Neural cell (in vitro differentiated cells): Measurements from ENCODE around the gene ZNF582. TPM values are rescaled to one million over a fixed set of nuclear protein-coding genes. Genes with fewer than 3 reads are reported as not detected.

Source experiments
- H2AFZ ChIP-seq: fragments of 200-600, 300-800 bp; sonication (generic), shearing (Covaris generic); 2 replicates; pipeline ENCODE4 v1.6.0; 2014; ENCODE audit warnings: low read depth, mild to moderate bottlenecking, antibody characterized with exemption, low read length, moderate library complexity
- H3F3A ChIP-seq: fragments of 200-600 bp; shearing (Covaris generic); 2 replicates; pipeline ENCODE4 v1.6.1; 2016; ENCODE audit warnings: mild to moderate bottlenecking, moderate library complexity, mixed read lengths, antibody characterized with exemption, low read length; ENCODE audit not compliant: insufficient read depth, poor library complexity, severe bottlenecking
- H3K27ac ChIP-seq: fragments of 200-600, 300-800 bp; sonication (generic), shearing (Covaris generic); 2 replicates; pipeline ENCODE4 v1.5.1; 2014; ENCODE audit warnings: mild to moderate bottlenecking, low read length, moderate library complexity
- H3K27me3 ChIP-seq: fragments of 300-800, 200-600 bp; sonication (generic), shearing (Covaris generic); 2 replicates; pipeline ENCODE4 v1.6.0; 2014; ENCODE audit warnings: mild to moderate bottlenecking, low read depth, low read length, moderate library complexity; ENCODE audit not compliant: insufficient read depth
- H3K36me3 ChIP-seq: fragments of 300-800, 200-600 bp; sonication (generic), shearing (Covaris generic); 2 replicates; pipeline ENCODE4 v1.5.1; 2014; ENCODE audit warnings: mild to moderate bottlenecking, antibody characterized with exemption, low read length, moderate library complexity; ENCODE audit not compliant: insufficient read depth
- H3K4me2 ChIP-seq: fragments of 300-800, 200-600 bp; sonication (generic), shearing (Covaris generic); 2 replicates; pipeline ENCODE4 v1.6.0; 2014; ENCODE audit warnings: mild to moderate bottlenecking, low read length
- H3K4me3 ChIP-seq: fragments of 300-800, 200-600 bp; sonication (generic), shearing (Covaris generic); 2 replicates; pipeline ENCODE4 v1.5.1; 2014; ENCODE audit warnings: mild to moderate bottlenecking, low read length, moderate library complexity
- H3K79me2 ChIP-seq: fragments of 200-600 bp; shearing (Covaris generic); replicated peaks from 2 replicates; pipeline ENCODE4 v1.6.0; 2014; ENCODE audit warnings: mild to moderate bottlenecking, low read length, moderate library complexity; ENCODE audit not compliant: insufficient read depth
- H3K9ac ChIP-seq: fragments of 300-800, 200-600 bp; sonication (generic), shearing (Covaris generic); 2 replicates; pipeline ENCODE4 v1.6.1; 2016; ENCODE audit warnings: mild to moderate bottlenecking, low read length, mixed read lengths
- H3K9me2 ChIP-seq: fragments of 200-600 bp; shearing (Covaris generic); 2 replicates; pipeline ENCODE4 v1.6.1; 2016; ENCODE audit warnings: mild to moderate bottlenecking, low read length, mixed read lengths; ENCODE audit not compliant: insufficient read depth
- H3K9me3 ChIP-seq: fragments of 200-600, 300-800 bp; sonication (generic), shearing (Covaris generic); 2 replicates; pipeline ENCODE4 v1.6.1; 2016; ENCODE audit warnings: mild to moderate bottlenecking, mixed run types, low read length, moderate library complexity, mixed read lengths
- H4K20me1 ChIP-seq: fragments of 200-600 bp; shearing (Covaris generic); 2 replicates; pipeline ENCODE4 v1.6.1; 2016; ENCODE audit warnings: mild to moderate bottlenecking, mixed run types; ENCODE audit not compliant: insufficient read depth
- EP300 ChIP-seq: fragments of 450-650 bp; conservative IDR thresholded peaks from 2 replicates; pipeline ENCODE4 v1.6.1; 2014; ENCODE audit warnings: antibody characterized with exemption, mild to moderate bottlenecking, moderate library complexity; ENCODE audit not compliant: poor library complexity, severe bottlenecking
- EZH2 ChIP-seq: fragments of 200-600, 300-800 bp; shearing (Covaris generic), sonication (generic); IDR thresholded peaks from 2 replicates; pipeline ENCODE4 v1.6.1; 2014; ENCODE audit warnings: antibody characterized with exemption, low read length, borderline replicate concordance, mild to moderate bottlenecking; ENCODE audit not compliant: insufficient read depth, poor library complexity, severe bottlenecking
- MXI1 ChIP-seq: fragments of 450-650 bp; conservative IDR thresholded peaks from 2 replicates; pipeline ENCODE4 v1.6.1; 2014; ENCODE audit warnings: antibody characterized with exemption, mild to moderate bottlenecking; ENCODE audit not compliant: poor library complexity, severe bottlenecking
- POLR2AphosphoS5 ChIP-seq: IDR thresholded peaks from 2 replicates; pipeline ENCODE4 v1.6.1; 2012
- RAD21 ChIP-seq: fragments of 450-650 bp; conservative IDR thresholded peaks from 2 replicates; pipeline ENCODE4 v1.6.1; 2014; ENCODE audit warnings: antibody characterized with exemption, mild to moderate bottlenecking, moderate library complexity
- SMC3 ChIP-seq: fragments of 450-650 bp; conservative IDR thresholded peaks from 2 replicates; pipeline ENCODE4 v1.6.1; 2014; ENCODE audit warnings: antibody characterized with exemption, mild to moderate bottlenecking, moderate library complexity; ENCODE audit not compliant: poor library complexity
- TAF1 ChIP-seq: IDR thresholded peaks from 2 replicates; pipeline ENCODE4 v1.6.1; 2012; ENCODE audit warnings: low read depth
- polyA plus RNA-seq: library from polyadenylated mRNA; depleted of rRNA; stranded (reverse); fragments of >200 nt; gene quantifications from 2 replicates; pipeline ENCODE4 v1.2.3, GENCODE V29; 2014
- TF ChIP-seq, protein P1 (sequence below): IDR thresholded peaks from 2 replicates; pipeline ENCODE4 v1.6.1; 2012; ENCODE audit warnings: borderline replicate concordance
- TF ChIP-seq, protein P2 (sequence below): fragments of 450-650 bp; IDR thresholded peaks from 2 replicates; pipeline ENCODE4 v1.5.1; 2014; ENCODE audit warnings: antibody characterized with exemption, mild to moderate bottlenecking, moderate library complexity; ENCODE audit not compliant: poor library complexity, severe bottlenecking

The ZNF582 gene
- polyA plus RNA-seq, 1 donor from 2014 or later: 14.6 TPM

DNA sequence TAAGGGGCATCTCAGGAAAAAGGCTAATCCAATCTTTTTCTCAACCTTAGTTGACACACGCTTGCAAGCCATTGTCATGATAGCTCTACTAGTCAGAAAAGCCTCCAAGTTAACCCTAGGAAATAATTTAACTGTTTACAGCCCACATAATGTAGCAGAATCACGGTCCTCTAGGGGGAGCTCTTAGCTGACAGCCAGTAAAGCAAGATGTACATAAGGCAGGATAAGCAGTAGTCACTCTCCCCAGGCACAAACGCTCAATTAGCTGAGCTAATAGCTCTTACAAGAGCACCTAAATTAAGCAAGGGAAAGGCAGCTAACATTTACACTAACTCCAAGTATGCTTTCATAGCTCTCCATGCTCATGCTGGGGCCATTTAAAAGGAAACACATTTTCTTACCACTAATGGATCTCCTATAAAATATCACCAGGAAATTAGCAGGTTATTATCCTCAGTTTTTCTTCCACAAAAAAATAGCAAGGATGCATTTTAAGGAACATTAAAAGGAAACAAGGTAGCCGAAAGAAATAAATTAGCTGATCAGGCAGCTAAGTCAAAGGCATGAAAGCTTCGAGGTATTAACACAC, 45.0 kb downstream of the ZNF582 start:
- TF ChIP-seq TAF1: no peak
- TF ChIP-seq, protein P1, sequence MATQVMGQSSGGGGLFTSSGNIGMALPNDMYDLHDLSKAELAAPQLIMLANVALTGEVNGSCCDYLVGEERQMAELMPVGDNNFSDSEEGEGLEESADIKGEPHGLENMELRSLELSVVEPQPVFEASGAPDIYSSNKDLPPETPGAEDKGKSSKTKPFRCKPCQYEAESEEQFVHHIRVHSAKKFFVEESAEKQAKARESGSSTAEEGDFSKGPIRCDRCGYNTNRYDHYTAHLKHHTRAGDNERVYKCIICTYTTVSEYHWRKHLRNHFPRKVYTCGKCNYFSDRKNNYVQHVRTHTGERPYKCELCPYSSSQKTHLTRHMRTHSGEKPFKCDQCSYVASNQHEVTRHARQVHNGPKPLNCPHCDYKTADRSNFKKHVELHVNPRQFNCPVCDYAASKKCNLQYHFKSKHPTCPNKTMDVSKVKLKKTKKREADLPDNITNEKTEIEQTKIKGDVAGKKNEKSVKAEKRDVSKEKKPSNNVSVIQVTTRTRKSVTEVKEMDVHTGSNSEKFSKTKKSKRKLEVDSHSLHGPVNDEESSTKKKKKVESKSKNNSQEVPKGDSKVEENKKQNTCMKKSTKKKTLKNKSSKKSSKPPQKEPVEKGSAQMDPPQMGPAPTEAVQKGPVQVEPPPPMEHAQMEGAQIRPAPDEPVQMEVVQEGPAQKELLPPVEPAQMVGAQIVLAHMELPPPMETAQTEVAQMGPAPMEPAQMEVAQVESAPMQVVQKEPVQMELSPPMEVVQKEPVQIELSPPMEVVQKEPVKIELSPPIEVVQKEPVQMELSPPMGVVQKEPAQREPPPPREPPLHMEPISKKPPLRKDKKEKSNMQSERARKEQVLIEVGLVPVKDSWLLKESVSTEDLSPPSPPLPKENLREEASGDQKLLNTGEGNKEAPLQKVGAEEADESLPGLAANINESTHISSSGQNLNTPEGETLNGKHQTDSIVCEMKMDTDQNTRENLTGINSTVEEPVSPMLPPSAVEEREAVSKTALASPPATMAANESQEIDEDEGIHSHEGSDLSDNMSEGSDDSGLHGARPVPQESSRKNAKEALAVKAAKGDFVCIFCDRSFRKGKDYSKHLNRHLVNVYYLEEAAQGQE: no peak
- no peak for TF ChIP-seq SMC3
- no peak for TF ChIP-seq EP300
- no peak for TF ChIP-seq MXI1
- no peak for TF ChIP-seq POLR2AphosphoS5
- TF ChIP-seq EZH2: no peak
- no peak for TF ChIP-seq RAD21
- TF ChIP-seq, protein P2, sequence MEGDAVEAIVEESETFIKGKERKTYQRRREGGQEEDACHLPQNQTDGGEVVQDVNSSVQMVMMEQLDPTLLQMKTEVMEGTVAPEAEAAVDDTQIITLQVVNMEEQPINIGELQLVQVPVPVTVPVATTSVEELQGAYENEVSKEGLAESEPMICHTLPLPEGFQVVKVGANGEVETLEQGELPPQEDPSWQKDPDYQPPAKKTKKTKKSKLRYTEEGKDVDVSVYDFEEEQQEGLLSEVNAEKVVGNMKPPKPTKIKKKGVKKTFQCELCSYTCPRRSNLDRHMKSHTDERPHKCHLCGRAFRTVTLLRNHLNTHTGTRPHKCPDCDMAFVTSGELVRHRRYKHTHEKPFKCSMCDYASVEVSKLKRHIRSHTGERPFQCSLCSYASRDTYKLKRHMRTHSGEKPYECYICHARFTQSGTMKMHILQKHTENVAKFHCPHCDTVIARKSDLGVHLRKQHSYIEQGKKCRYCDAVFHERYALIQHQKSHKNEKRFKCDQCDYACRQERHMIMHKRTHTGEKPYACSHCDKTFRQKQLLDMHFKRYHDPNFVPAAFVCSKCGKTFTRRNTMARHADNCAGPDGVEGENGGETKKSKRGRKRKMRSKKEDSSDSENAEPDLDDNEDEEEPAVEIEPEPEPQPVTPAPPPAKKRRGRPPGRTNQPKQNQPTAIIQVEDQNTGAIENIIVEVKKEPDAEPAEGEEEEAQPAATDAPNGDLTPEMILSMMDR: no peak
- Histone ChIP-seq H3K4me3 (no peak overlapping the region), H3K9ac (no peak overlapping the region), H3K36me3 (no peaks in the 10 kb centered on the region), H3K9me2 (no peaks in the 10 kb centered on the region), H3K9me3 (peaks cover 3% of the 10 kb centered on the region), H3K4me2 (no peak overlapping the region), H3K27ac (no peak overlapping the region), H2AFZ (no peak overlapping the region), H4K20me1 (no peaks in the 10 kb centered on the region), H3K27me3 (no peaks in the 10 kb centered on the region), H3K79me2 (no peaks in the 10 kb centered on the region), H3F3A (no peaks in the 10 kb centered on the region)

DNA sequence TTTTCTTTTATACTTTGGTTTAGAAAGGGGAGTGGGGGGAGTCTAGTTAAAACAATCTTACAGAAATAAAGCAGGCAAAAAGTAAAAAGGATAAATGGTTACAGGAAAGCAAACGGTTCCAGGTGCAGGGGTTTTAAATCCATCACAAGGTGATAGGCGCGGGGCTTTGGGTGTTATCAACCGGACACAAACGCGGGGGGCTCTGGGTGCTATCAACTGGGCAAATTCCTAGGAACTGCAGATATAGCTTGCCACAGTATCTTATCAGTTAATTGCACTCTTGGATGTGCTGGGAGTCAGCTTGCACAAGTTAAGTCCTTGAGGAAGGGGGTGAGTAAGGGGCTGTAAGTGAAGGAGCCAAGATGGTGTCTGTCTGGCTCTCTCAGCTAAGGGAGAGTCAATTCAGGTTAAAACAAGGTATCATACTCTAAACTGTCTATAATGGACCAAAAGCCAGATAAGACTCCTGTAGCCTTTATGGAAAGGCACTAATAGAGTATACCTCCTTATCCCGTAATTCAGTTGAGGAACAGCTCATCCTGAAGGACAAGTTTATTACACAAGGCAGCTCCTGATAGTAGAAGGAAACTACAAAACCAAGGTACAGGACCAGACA, 46.1 kb downstream of the ZNF582 start:
- Histone ChIP-seq H3F3A (no peaks in the 10 kb centered on the region), H3K36me3 (no peaks in the 10 kb centered on the region), H3K9me3 (peaks cover 3% of the 10 kb centered on the region), H4K20me1 (no peaks in the 10 kb centered on the region), H3K4me2 (no peak overlapping the region), H3K4me3 (no peak overlapping the region), H3K27ac (no peak overlapping the region), H3K9me2 (no peaks in the 10 kb centered on the region), H3K27me3 (no peaks in the 10 kb centered on the region), H2AFZ (no peak overlapping the region), H3K9ac (no peak overlapping the region), H3K79me2 (no peaks in the 10 kb centered on the region)
- TF ChIP-seq, protein P1: no peak
- no peak for TF ChIP-seq RAD21
- no peak for TF ChIP-seq MXI1
- TF ChIP-seq, protein P2: no peak
- TF ChIP-seq EZH2: no peak
- no peak for TF ChIP-seq SMC3
- TF ChIP-seq EP300: no peak
- no peak for TF ChIP-seq TAF1
- TF ChIP-seq POLR2AphosphoS5: no peak
